Right lobe of liver (tissue), 4 donors: Measurements from ENCODE around the gene CYP11A1.

Experiments used
- CTCF ChIP-seq, 4 donors: fragments of 200-600 bp in 3 of 4; fragments of 450-650 bp in 1 of 4; IDR thresholded peaks; one replicate each; pipeline versions ENCODE4 v1.5.1 to v1.8.0; 2016 to 2022; ENCODE audit warnings: antibody characterized with exemption in 4 of 4, mild to moderate bottlenecking in 2 of 4
- POLR2A ChIP-seq: fragments of 450-650 bp; IDR thresholded peaks from one replicate; pipeline ENCODE4 v1.6.1; 2017; ENCODE audit warnings: antibody characterized with exemption, mild to moderate bottlenecking
- donor health status: DM: no; HTN: no; CAD: no.
- donor health status: DM: no; HTN: no; CAD: no.
- donor health status: DM: no; HTN: yes; CAD: no.

GRCh38 chr15:74302821-74303359 is 64.6 kb downstream of the CYP11A1 start:
- peak; percentile 43 to 59 (median 54) for TF ChIP-seq CTCF (IDR thresholded peaks at IDR 0.05)
- no peak for TF ChIP-seq POLR2A
